Cardiac fibroblast (primary cell): ENCODE results near the gene ALKBH3.
A peak's percentile ranks its signal among the peaks of the same experiment; 100 is the strongest.

Experiments
- DNase-seq, 2 donors: peaks; one replicate each; pipeline versions ENCODE4 v3.0.0 to v3.0.0-alpha.2; 2010; ENCODE audit warnings: low read depth in 2 of 2
- H3K4me3 ChIP-seq, 2 donors: replicated peaks in 1 of 2; 1 replicate in 1 of 2; 2 replicates in 1 of 2; pipeline ENCODE4 v1.5.1; 2011; ENCODE audit warnings: low read depth in 2 of 2, low read length in 2 of 2, mild to moderate bottlenecking in 2 of 2, moderate library complexity in 1 of 2
- TF ChIP-seq, protein P1 (sequence below): IDR thresholded peaks from one replicate; pipeline ENCODE4 v1.5.1; 2011; ENCODE audit warnings: low read depth, mild to moderate bottlenecking, low read length, inconsistent platforms

The ALKBH3 gene

GRCh38 chr11:43930868-43931716 lies 50.5 kb downstream of the ALKBH3 start:
- TF ChIP-seq, protein P1, sequence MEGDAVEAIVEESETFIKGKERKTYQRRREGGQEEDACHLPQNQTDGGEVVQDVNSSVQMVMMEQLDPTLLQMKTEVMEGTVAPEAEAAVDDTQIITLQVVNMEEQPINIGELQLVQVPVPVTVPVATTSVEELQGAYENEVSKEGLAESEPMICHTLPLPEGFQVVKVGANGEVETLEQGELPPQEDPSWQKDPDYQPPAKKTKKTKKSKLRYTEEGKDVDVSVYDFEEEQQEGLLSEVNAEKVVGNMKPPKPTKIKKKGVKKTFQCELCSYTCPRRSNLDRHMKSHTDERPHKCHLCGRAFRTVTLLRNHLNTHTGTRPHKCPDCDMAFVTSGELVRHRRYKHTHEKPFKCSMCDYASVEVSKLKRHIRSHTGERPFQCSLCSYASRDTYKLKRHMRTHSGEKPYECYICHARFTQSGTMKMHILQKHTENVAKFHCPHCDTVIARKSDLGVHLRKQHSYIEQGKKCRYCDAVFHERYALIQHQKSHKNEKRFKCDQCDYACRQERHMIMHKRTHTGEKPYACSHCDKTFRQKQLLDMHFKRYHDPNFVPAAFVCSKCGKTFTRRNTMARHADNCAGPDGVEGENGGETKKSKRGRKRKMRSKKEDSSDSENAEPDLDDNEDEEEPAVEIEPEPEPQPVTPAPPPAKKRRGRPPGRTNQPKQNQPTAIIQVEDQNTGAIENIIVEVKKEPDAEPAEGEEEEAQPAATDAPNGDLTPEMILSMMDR, result no peak
- no peak overlapping the region for H3K4me3 ChIP-seq
- peak; percentile 45 to 57 for DNase-seq

- no peak overlapping the region for H3K4me3 ChIP-seq
- TF ChIP-seq, protein P1, result no peak
- no peak for DNase-seq
Measured at GRCh38 chr11:43931717-43932039, 51.0 kb downstream of the ALKBH3 start.

DNA sequence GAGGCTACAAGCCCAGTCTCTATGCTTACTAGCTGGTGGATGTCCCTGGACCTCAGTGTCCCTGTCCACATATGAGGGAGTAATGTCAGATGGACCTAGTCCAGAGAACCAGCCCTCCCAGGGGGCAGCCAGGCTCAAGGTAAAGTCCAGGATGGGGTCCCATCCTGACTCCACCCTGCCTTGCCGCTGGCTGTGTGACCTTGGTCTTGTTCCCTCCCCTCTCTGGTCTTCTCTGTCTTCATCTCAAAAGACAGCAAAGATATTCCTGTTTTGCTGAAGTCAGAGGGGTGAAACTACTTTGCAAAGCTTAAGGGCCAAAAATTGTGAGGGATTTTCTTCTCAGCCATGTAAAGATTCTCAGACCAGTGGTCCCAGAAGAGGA lies 52.6 kb downstream of the ALKBH3 start:
- TF ChIP-seq, protein P1, result no peak
- DNase-seq, result no peak
- no peak overlapping the region for H3K4me3 ChIP-seq

DNA sequence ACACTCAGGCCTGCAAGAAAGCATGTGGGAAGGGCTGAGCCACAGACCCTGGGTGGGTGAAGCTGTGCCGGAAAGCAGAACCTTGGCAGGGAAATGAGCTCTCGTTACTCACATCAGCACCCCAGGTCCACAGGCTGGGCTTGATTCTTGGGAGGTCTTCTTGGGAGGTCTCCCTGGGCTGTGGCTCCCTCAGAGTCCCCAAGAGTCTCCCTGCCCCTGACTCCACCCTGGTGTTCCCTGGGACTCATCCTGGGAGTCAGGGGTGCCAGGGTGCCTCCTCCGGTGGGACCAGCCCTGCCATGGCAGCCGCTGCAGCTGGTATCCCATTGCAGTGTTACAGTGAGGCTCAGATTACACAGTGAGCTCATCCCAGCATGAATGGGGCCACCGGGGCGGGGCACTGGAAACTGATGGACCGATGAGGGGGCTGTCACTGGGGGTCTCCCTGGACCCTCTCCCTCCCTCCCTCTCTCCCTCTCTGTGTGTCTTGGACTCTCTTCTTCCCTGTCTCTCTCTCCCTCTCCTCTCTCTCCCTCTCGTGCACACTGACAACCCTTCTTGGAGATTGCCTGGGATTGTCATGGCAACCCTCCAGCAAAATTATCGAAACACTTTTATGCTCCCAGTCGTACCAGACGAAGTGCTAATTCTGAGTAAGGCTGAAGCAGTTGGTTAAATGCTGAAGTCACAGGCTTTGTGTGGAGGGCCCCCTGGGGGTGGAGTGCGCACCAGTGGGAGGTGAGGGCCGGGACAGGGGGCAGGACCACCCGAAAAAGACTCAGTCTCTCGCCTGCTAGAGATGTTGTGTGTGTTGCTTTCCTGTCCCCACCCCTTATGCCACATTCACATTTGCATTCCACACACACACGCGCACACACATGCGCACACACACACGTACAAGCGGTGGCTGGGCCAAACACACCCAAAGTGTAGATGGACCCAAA lies 53.2 kb downstream of the ALKBH3 start:
- TF ChIP-seq, protein P1, result peak; percentile 23
- H3K4me3 ChIP-seq, result no peak overlapping the region

GRCh38 chr11:43934601-43935423 lies 54.2 kb downstream of the ALKBH3 start:
- DNase-seq, result no peak
- TF ChIP-seq, protein P1, result no peak
- H3K4me3 ChIP-seq, result no peak overlapping the region

More for the DNA sequence above, 53.2 kb downstream of the ALKBH3 start:
- DNase-seq, result peak; percentile 33 to 75

- no peak overlapping the region for H3K4me3 ChIP-seq
- TF ChIP-seq, protein P1, result no peak
- DNase-seq, result no peak
Measured at GRCh38 chr11:43935424-43935979, 54.9 kb downstream of the ALKBH3 start.
